Measurements from ENCODE around the gene DBT. TPM values are rescaled to one million over a fixed set of nuclear protein-coding genes. Genes with fewer than 3 reads are reported as not detected.
"Not testable (repeated sequence)": the region's sequence is repeated elsewhere in the genome, so short reads cannot be mapped to it uniquely, and the experiment has no call there.

Gene DBT
- polyA plus RNA-seq, 4 donors = 14.4 to 27.9 (median 22.2) TPM

DNA sequence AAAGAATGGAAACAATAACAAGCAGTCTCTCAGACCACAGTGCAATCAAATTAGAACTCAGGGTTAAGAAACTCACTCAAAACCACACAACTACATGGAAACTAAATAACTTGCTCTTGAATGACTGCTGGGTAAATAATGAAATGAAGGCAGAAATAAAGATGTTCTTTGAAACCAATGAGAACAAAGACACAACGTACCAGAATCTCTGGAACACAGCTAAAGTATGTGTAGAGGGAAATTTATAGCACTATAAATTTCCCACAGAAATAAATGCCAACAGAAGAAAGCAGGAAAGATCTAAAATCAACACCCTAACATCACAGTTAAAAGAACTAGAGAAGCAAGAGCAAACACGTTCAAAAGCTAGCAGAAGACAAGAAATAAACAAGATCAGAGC is 46.9 kb downstream of the DBT start:
- DNase-seq (ENCODE audit: low read depth in 4 of 4, low spot score in 3 of 4) = not testable (repeated sequence)

DNA sequence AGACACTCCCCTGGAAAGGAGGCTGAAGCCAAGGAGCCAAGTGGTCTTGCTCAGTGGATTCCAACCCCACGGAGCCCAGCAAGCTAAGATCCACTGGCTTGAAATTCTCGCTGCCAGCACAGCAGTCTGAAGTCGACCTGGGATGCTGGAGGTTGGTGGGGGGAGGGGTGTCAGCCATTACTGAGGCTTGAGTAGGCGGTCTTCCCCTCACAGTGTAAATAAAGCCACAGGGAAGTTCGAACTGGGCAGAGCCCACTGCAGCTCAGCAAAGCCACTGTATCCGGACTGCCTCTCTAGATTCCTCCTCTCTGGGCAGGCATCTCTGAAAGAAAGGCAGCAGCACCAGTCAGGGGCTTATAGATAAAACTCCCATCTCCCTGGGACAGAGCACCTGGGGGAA is 49.6 kb downstream of the DBT start:
- not testable (repeated sequence) for DNase-seq (ENCODE audit: low read depth in 4 of 4, low spot score in 3 of 4)

DNA sequence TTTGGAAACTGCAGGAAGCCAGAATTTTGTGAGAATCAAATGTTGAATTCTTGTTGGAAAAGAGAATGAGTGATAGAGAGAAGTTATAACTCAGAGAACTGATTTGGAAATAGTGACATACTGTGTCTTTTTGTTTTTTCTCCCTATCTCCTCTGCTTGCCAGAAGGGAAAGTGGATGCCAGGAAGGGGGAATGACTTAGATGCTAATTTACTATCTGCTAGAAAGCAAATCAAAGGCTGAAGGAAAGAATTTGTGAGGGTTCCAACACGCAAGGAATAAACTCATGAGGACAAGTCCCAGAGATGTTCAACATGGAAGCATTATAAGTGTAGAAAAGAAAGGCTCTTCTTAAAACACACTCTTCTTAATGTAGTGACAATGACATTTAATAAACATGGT is 51.0 kb downstream of the DBT start:
- DNase-seq (ENCODE audit: low read depth in 4 of 4, low spot score in 3 of 4) = no peak

GRCh38 chr1:100188617-100189016 is 61.0 kb downstream of the DBT start:
- peak; percentile 38 to 62 (median 46) for DNase-seq (ENCODE audit: low read depth in 4 of 4, low spot score in 3 of 4)

DNA sequence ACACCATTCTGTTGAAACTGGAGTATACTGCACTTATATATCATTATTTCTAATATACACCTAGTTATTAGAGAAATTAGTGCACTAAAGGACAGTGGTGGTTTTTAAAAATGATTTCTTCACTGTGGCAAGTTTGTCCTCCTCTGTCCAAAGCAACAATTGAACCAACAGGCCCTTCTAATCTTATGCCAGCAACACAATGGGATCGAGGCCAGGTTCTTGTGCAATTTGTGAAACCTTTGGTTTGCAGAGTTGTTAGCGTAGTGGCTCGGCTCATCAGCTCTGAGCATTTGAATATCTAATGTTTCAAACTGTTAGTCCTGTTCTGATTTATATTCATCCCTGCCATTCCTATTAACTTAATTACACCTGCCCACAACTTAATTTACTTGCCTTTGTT is 61.7 kb downstream of the DBT start:
- DNase-seq (ENCODE audit: low read depth in 4 of 4, low spot score in 3 of 4) = no peak

DNA sequence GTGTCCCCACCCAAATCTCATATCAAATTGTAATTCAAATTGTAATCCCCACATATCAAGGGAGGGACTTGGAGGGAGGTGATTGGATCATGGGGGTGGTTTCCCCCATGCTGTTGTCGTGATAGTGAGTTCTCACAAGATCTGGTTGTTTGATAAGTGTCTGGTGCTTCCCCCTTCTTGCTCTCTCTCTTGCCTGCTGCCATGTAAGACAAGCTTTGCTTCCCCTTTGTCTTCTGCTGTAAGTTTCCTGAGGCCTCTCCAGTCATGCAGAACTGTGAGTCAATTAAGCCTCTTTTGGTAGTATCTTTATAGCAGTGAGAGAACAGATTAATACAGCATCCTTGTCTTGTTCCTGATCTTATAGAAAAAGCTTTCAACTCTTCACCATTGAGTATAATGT is 65.1 kb downstream of the DBT start:
- no peak for DNase-seq (ENCODE audit: low read depth in 4 of 4, low spot score in 3 of 4)

- no peak for DNase-seq (ENCODE audit: low read depth in 4 of 4, low spot score in 3 of 4)
Observed at GRCh38 chr1:100183370-100183769, 66.3 kb downstream of the DBT start.

- DNase-seq (ENCODE audit: low read depth in 4 of 4, low spot score in 3 of 4) = no peak
Observed at GRCh38 chr1:100178091-100178490, 71.5 kb downstream of the DBT start, which contains the start of gene LRRC39. Gene LRRC39, minus strand, starts transcription at chr1:100178256. Its CDS starts 9,740 bp downstream, at chr1:100168516.

GRCh38 chr1:100177295-100178041 is 72.2 kb downstream of the DBT start:
- no peak for DNase-seq (ENCODE audit: low read depth in 4 of 4, low spot score in 3 of 4)

GRCh38 chr1:100168051-100168450 is 81.6 kb downstream of the DBT start:
- no peak for DNase-seq (ENCODE audit: low read depth in 4 of 4, low spot score in 3 of 4)

DNA sequence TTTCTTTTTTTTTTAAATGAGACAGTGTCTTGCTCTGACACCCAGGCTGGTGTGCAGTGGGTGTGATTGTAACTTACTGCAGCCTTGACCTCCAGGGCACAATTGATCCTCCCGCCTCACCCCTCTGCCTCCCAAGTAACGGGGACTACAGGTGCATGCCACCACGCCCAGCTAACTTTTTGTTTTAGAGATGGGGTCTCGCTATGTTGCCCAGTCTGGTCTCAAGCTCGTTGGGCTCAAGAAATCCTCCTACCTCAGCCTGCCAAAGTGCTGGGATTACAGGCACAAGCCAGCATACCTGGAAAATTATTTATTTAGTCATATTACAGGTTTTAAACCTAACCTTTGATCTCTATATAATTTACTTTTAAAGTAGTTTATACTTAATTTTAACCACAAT is 84.9 kb downstream of the DBT start:
- DNase-seq (ENCODE audit: low read depth in 4 of 4, low spot score in 3 of 4) = no peak

- DNase-seq (ENCODE audit: low read depth in 4 of 4, low spot score in 3 of 4) = no peak
Observed at GRCh38 chr1:100164216-100164615, 85.4 kb downstream of the DBT start.

DNA sequence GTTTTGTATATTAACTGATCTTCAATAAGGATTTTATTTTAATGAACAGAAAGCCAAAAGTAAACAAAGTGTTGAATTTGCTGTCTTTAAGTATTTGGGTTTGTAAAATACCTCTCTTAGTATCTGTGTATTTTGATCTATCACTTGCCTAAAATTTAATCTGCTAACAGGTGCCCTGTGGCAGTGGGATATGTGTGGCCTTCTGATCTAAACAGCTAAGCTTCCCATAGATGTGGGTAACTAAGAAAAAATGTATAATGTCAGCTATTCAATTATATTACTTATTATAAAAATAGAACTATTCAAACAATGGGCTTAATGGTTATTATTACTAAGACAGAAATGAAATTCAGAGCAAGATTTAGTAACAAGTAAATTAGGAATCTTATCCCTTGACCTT is 86.8 kb downstream of the DBT start:
- DNase-seq (ENCODE audit: low read depth in 4 of 4, low spot score in 3 of 4) = no peak

DNA sequence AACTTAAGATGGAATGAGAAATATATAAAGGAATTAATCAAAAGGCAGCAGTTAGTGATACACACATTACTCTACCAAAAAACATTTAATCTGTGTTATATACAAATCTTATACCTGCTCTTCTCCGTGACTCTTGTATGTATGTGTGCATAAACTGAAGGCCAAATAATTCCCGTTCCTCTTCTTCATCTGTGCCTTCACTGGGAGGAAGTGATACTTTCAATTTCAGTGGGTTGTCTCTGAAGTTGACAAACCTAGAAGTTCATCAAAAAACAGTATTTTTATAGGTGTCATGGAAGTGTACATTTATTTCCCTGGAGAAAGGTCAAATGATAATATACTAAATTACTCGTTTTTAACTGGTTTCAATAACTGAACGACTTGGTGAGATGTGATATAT is 97.4 kb downstream of the DBT start:
- no peak for DNase-seq (ENCODE audit: low read depth in 4 of 4, low spot score in 3 of 4)

- no peak for DNase-seq (ENCODE audit: low read depth in 4 of 4, low spot score in 3 of 4)
Observed at GRCh38 chr1:100151679-100152078, 98.0 kb downstream of the DBT start.

DNA sequence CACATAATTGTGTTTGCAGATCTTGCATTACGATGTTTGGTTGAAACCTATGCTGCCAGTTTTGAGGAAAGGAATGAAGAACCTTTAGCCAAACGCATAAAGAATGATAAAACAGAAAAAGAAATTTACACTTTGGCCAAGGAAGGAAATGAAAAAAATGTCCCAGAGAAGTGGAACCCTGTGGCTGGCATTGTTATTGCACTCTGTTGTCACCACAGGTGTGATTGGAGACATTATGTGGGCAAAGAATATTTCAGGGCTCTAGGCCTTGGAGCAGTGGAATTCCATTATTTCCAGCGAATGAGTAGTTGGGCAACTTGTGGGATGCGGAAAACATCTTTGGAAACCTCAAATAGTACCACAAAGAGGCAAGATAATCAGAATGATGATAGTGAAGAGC is 101.8 kb downstream of the DBT start:
- DNase-seq (ENCODE audit: low read depth in 4 of 4, low spot score in 3 of 4) = no peak

DNA sequence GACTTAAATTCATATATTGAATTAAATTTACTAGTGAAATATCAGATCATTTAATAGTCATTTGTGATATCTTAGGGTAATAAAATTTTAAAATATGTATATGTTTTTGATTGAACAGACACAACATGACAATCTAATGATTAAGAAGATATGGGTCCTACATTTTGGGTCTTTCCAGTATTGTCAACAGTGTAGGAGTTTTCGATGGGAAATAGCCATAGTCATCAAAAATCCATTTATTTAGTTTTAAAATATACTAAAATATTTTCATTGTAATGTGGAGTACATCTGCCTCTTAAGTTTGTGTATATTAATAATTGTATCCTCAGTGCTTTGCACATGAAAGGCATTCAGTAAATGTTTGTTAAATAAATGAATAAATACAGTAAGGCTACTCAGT is 102.7 kb downstream of the DBT start:
- DNase-seq (ENCODE audit: low read depth in 4 of 4, low spot score in 3 of 4) = no peak

DNA sequence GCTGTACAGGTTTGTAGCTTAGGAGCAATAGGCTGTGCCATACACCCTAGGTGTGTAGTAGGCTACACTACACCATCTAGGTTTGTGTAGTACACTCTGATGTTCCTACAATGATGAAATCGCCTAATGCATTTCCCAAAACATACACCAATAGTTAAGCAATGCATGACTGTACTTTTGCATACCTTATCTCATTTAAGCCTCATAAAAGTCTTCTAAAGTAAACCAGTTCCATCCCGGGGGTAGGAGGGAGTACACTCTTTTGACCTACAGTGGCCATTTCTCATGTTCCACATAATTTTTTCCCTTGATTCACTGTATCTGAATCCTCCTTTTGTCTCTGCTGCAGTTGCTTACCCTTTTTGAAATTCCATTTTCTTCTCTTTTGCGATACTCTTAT is 104.5 kb downstream of the DBT start:
- no peak for DNase-seq (ENCODE audit: low read depth in 4 of 4, low spot score in 3 of 4)

- no peak for DNase-seq (ENCODE audit: low read depth in 4 of 4, low spot score in 3 of 4)
Observed at GRCh38 chr1:100142343-100142742, 107.3 kb downstream of the DBT start.

DNA sequence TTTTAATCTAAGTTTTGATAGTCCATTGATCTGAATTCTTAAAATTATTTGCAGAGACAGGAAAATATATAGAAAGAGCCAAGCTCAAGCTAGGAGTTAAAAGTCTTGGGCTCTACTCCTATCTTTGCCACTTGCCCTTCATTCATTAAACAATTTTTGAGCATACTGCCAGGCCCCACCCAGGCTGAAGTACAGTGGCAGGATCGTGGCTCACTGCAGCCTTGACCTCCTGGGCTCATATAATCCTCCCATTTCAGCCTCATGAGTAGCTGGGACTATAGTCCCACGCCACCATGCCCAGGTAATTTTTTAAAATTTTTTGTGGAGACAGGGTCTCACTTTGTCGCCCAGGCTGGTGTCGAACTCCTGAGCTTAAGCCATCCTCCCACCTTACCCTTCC is 108.4 kb downstream of the DBT start:
- DNase-seq (ENCODE audit: low read depth in 4 of 4, low spot score in 3 of 4) = no peak

- DNase-seq (ENCODE audit: low read depth in 4 of 4, low spot score in 3 of 4) = no peak
Observed at GRCh38 chr1:100137602-100138001, 112.0 kb downstream of the DBT start.

Data from left renal pelvis (tissue), 4 donors.